ENCODE measurements around the gene FAM120C. TPM values are rescaled to one million over a fixed set of nuclear protein-coding genes. Genes with fewer than 3 reads are reported as not detected.

The FAM120C gene
- total RNA-seq, 1 donor from 2014 or later, result 3.5 TPM

DNA sequence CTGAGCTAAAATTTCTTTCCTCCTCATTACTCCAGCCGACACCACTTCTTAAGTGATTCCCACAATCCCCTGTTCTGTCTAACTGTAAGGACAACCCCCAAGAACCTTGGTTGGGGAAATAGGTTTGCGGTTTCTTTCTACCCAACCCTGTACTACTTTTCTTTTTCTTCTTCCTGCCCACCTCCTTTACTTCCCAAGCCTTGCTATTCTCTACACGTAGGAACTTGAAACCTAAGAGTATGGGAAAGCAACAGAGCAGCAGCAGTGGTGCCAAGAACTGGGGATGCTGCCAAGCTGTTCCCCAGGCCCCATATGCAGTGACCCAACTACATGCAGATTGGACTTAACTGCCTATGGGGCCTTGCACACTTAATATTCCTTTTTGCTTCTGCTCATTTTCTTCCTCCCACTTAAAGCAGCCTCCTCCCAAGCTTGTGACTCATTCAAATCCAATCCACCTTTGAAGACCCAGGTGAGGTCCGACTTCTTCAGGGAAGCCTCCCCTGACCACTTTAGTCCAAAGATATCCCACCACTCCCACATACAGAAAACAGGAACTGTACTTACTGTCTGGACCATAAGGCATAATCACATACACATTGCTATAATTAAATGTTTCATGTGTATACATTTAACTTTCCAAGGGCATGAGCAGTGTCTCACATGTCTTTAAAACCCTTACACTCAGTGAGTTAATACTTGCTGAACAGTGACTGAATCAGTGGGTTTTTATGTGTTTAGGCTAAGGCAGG, 1.7 kb downstream of the FAM120C start:
- no peak for DNase-seq (ENCODE audit: low read depth)
- peak overlapping the region; percentile 48 for H3K4me3 ChIP-seq (ENCODE audit: low read depth, low read length)

DNA sequence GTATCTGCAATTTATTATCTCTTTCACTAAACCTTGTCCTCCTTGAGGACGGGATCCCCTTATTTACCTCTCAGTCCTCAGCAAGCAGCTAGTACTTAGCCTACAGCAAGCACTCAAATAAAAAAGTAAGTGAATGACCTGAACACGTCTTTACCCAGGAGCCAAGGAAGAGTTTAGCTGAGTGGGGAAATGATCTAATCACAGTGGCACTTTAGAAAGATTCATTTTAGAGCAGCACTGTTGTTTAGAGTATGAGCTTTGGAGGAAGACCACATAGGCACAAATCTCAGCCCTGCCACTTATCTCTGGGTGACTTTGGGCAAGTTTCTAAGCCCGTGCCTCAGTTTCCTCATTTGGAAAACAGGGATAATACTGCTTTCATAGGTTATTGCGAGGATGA, 2.7 kb downstream of the FAM120C start:
- Histone ChIP-seq H3K27me3 (ENCODE audit: control insufficient read depth, insufficient read depth, low read length) (no peaks in the 10 kb centered on the region), H3K36me3 (ENCODE audit: control insufficient read depth, insufficient read depth, low read length) (no peaks in the 10 kb centered on the region), H3K4me3 (ENCODE audit: low read depth, low read length) (no peak overlapping the region)
- TF ChIP-seq, protein P1, sequence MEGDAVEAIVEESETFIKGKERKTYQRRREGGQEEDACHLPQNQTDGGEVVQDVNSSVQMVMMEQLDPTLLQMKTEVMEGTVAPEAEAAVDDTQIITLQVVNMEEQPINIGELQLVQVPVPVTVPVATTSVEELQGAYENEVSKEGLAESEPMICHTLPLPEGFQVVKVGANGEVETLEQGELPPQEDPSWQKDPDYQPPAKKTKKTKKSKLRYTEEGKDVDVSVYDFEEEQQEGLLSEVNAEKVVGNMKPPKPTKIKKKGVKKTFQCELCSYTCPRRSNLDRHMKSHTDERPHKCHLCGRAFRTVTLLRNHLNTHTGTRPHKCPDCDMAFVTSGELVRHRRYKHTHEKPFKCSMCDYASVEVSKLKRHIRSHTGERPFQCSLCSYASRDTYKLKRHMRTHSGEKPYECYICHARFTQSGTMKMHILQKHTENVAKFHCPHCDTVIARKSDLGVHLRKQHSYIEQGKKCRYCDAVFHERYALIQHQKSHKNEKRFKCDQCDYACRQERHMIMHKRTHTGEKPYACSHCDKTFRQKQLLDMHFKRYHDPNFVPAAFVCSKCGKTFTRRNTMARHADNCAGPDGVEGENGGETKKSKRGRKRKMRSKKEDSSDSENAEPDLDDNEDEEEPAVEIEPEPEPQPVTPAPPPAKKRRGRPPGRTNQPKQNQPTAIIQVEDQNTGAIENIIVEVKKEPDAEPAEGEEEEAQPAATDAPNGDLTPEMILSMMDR (IDR thresholded peaks at IDR 0.05; ENCODE audit: insufficient read depth, low read length, poor library complexity, severe bottlenecking), result no peak
- DNase-seq (ENCODE audit: low read depth), result no peak

More for the DNA sequence above, 1.7 kb downstream of the FAM120C start:
- no peaks in the 10 kb centered on the region for H3K36me3 ChIP-seq (ENCODE audit: control insufficient read depth, insufficient read depth, low read length)
- TF ChIP-seq, protein P1 (IDR thresholded peaks at IDR 0.05; ENCODE audit: insufficient read depth, low read length, poor library complexity, severe bottlenecking), result no peak
- H3K27me3 ChIP-seq (ENCODE audit: control insufficient read depth, insufficient read depth, low read length), result no peaks in the 10 kb centered on the region

DNA sequence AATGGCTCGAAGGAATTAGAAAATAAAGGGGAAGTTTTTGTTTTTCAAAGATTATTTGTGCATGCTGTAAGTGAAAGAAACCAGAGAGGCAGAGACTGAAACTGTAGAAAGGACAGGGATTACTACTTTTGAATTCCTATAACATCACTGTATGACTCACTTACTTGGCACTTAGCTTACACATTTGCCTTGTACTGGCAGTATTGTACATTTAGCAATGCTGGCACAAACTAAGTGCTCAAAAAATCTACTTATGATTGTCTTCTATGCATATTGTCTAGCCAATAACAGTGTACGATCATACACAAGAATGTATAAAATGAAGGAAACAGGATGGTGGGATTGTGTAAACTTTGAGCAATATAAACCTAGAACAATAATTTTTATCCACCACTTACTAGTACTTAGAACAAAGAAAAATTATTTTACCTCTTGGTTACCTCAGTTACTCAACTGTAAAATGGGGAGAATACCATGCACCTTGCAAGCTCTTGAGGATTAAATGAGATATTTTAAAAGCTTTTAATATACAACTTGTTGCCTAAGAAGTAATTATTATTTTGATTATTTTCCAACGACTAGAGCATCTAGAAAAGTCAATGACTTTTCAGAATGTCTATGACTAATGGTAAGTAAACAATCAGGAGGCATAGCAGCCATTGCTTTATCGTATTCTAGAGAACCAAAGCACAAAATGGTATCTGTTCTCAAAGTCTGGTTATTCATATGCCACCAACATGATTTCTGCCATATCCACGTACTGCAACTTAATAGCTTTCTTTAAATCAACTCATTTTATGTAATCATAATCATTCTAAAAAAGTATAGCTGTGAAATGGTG, 4.7 kb downstream of the FAM120C start:
- peak; percentile 42 for DNase-seq (ENCODE audit: low read depth)
- no peak overlapping the region for H3K4me3 ChIP-seq (ENCODE audit: low read depth, low read length)

DNA sequence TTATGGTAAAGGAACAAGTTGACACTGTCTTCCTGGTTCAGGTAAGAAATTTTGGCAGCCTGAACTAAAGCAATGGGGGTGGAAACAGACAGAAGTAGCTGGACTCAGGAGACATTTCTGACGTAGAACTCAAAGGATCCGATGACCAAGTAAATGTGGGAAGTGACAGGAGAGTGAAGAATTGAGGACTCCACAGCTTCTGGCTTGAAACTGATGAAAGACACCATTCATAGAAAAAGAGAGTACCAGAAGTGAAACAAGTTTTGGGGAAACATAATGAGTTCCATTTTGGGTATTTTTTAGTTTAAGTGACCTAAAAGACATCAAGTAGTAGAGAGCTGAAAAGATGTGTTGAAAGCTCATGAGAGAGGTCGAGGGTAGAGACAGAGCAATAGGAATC, 5.7 kb downstream of the FAM120C start:
- H3K36me3 ChIP-seq (ENCODE audit: control insufficient read depth, insufficient read depth, low read length), result no peaks in the 10 kb centered on the region
- TF ChIP-seq, protein P1 (IDR thresholded peaks at IDR 0.05; ENCODE audit: insufficient read depth, low read length, poor library complexity, severe bottlenecking), result no peak
- no peak for DNase-seq (ENCODE audit: low read depth)
- H3K4me3 ChIP-seq (ENCODE audit: low read depth, low read length), result no peak overlapping the region
- H3K27me3 ChIP-seq (ENCODE audit: control insufficient read depth, insufficient read depth, low read length), result no peaks in the 10 kb centered on the region

More for the DNA sequence above, 4.7 kb downstream of the FAM120C start:
- H3K27me3 ChIP-seq (ENCODE audit: control insufficient read depth, insufficient read depth, low read length), result no peaks in the 10 kb centered on the region
- H3K36me3 ChIP-seq (ENCODE audit: control insufficient read depth, insufficient read depth, low read length), result no peaks in the 10 kb centered on the region
- TF ChIP-seq, protein P1 (IDR thresholded peaks at IDR 0.05; ENCODE audit: insufficient read depth, low read length, poor library complexity, severe bottlenecking), result no peak

DNA sequence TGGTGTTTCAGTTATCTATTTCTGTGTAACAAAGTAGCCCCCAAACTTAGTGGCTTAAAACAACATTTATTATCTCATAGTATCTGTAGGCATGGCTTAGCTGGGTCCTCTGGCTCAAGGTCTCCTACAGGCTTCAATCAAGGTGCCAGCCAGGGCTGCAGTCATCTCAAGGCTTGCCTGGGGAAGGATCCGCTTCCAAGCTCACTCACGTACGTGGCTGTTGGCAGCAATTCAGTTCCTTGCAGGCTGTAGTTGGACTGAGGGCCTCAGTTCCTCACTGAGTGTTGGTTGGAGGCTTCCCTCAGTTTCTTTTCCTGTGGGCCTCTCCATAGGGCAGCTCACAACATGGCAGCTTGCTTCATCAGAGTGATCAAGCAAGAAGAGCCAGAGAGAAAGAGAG, 9.3 kb downstream of the FAM120C start:
- no peaks in the 10 kb centered on the region for H3K27me3 ChIP-seq (ENCODE audit: control insufficient read depth, insufficient read depth, low read length)
- TF ChIP-seq, protein P1 (IDR thresholded peaks at IDR 0.05; ENCODE audit: insufficient read depth, low read length, poor library complexity, severe bottlenecking), result no peak
- no peak for DNase-seq (ENCODE audit: low read depth)
- no peaks in the 10 kb centered on the region for H3K36me3 ChIP-seq (ENCODE audit: control insufficient read depth, insufficient read depth, low read length)
- H3K4me3 ChIP-seq (ENCODE audit: low read depth, low read length), result no peak overlapping the region
